ENCODE measurements around the gene TPRG1L.

Gene TPRG1L

GRCh38 chr1:3668585-3669300, 43.9 kb downstream of the TPRG1L start:
- Histone ChIP-seq H3K27me3 (ENCODE audit: control insufficient read depth in 1 of 2, insufficient read depth in 2 of 2, low read length in 2 of 2) (peaks cover 25 to 33% of the 10 kb centered on the region in 2 donors), H3K4me3 (ENCODE audit: low read length in 2 of 2) (no peak overlapping the region)

GRCh38 chr1:3669421-3669821, 44.6 kb downstream of the TPRG1L start:
- Histone ChIP-seq H3K4me1 (ENCODE audit: control insufficient read depth, insufficient read depth, low read length) (peaks cover 3% of the 10 kb centered on the region), H3K9ac (ENCODE audit: low read length in 2 of 2) (no peak overlapping the region), H3K4me3 (ENCODE audit: low read length in 2 of 2) (no peak overlapping the region), H3K9me3 (ENCODE audit: control insufficient read depth in 2 of 2, low read length in 2 of 2) (no peaks in the 10 kb centered on the region), H3K27me3 (ENCODE audit: control insufficient read depth in 1 of 2, insufficient read depth in 2 of 2, low read length in 2 of 2) (peaks cover 31 to 38% of the 10 kb centered on the region in 2 donors), H3K27ac (ENCODE audit: low read length) (no peak overlapping the region), H3K36me3 (ENCODE audit: control insufficient read depth in 2 of 2, insufficient read depth in 2 of 2, low read length in 2 of 2) (no peaks in the 10 kb centered on the region)

More at GRCh38 chr1:3668585-3669300, 43.9 kb downstream of the TPRG1L start:
- Histone ChIP-seq H3K9me3 (ENCODE audit: control insufficient read depth in 2 of 2, low read length in 2 of 2) (no peaks in the 10 kb centered on the region), H3K4me1 (ENCODE audit: control insufficient read depth, insufficient read depth, low read length) (peaks cover 3% of the 10 kb centered on the region), H3K27ac (ENCODE audit: low read length) (no peak overlapping the region), H3K9ac (ENCODE audit: low read length in 2 of 2) (no peak overlapping the region), H3K36me3 (ENCODE audit: control insufficient read depth in 2 of 2, insufficient read depth in 2 of 2, low read length in 2 of 2) (no peaks in the 10 kb centered on the region)

- H3K27me3 ChIP-seq (ENCODE audit: control insufficient read depth in 1 of 2, insufficient read depth in 2 of 2, low read length in 2 of 2), result peaks cover 32 to 39% of the 10 kb centered on the region in 2 donors
- H3K4me1 ChIP-seq (ENCODE audit: control insufficient read depth, insufficient read depth, low read length), result peaks cover 3% of the 10 kb centered on the region
- H3K36me3 ChIP-seq (ENCODE audit: control insufficient read depth in 2 of 2, insufficient read depth in 2 of 2, low read length in 2 of 2), result no peaks in the 10 kb centered on the region
- no peaks in the 10 kb centered on the region for H3K9me3 ChIP-seq (ENCODE audit: control insufficient read depth in 2 of 2, low read length in 2 of 2)
- no peak overlapping the region for H3K4me3 ChIP-seq (ENCODE audit: low read length in 2 of 2)
- no peak overlapping the region for H3K9ac ChIP-seq (ENCODE audit: low read length in 2 of 2)
- H3K27ac ChIP-seq (ENCODE audit: low read length), result no peak overlapping the region
These were observed 45.2 kb downstream of the TPRG1L start for GRCh38 chr1:3669971-3670431.

- Histone ChIP-seq H3K27me3 (ENCODE audit: control insufficient read depth in 1 of 2, insufficient read depth in 2 of 2, low read length in 2 of 2) (peaks cover 32 to 39% of the 10 kb centered on the region in 2 donors), H3K9me3 (ENCODE audit: control insufficient read depth in 2 of 2, low read length in 2 of 2) (no peaks in the 10 kb centered on the region), H3K4me1 (ENCODE audit: control insufficient read depth, insufficient read depth, low read length) (peaks cover 3% of the 10 kb centered on the region), H3K9ac (ENCODE audit: low read length in 2 of 2) (no peak overlapping the region), H3K27ac (ENCODE audit: low read length) (no peak overlapping the region), H3K36me3 (ENCODE audit: control insufficient read depth in 2 of 2, insufficient read depth in 2 of 2, low read length in 2 of 2) (no peaks in the 10 kb centered on the region), H3K4me3 (ENCODE audit: low read length in 2 of 2) (no peak overlapping the region)
These were observed 46.0 kb downstream of the TPRG1L start for GRCh38 chr1:3670823-3671265.

- Histone ChIP-seq H3K4me1 (ENCODE audit: control insufficient read depth, insufficient read depth, low read length) (peaks cover 3% of the 10 kb centered on the region), H3K36me3 (ENCODE audit: control insufficient read depth in 2 of 2, insufficient read depth in 2 of 2, low read length in 2 of 2) (no peaks in the 10 kb centered on the region), H3K4me3 (ENCODE audit: low read length in 2 of 2) (no peak overlapping the region), H3K9me3 (ENCODE audit: control insufficient read depth in 2 of 2, low read length in 2 of 2) (no peaks in the 10 kb centered on the region), H3K27me3 (ENCODE audit: control insufficient read depth in 1 of 2, insufficient read depth in 2 of 2, low read length in 2 of 2) (peaks cover 32 to 39% of the 10 kb centered on the region in 2 donors), H3K9ac (ENCODE audit: low read length in 2 of 2) (no peak overlapping the region), H3K27ac (ENCODE audit: low read length) (no peak overlapping the region)
These were observed 46.8 kb downstream of the TPRG1L start for GRCh38 chr1:3671371-3672180.

- Histone ChIP-seq H3K27ac (ENCODE audit: low read length) (no peak overlapping the region), H3K4me1 (ENCODE audit: control insufficient read depth, insufficient read depth, low read length) (peaks cover 3% of the 10 kb centered on the region), H3K27me3 (ENCODE audit: control insufficient read depth in 1 of 2, insufficient read depth in 2 of 2, low read length in 2 of 2) (peaks cover 32 to 39% of the 10 kb centered on the region in 2 donors), H3K9me3 (ENCODE audit: control insufficient read depth in 2 of 2, low read length in 2 of 2) (no peaks in the 10 kb centered on the region), H3K9ac (ENCODE audit: low read length in 2 of 2) (no peak overlapping the region), H3K36me3 (ENCODE audit: control insufficient read depth in 2 of 2, insufficient read depth in 2 of 2, low read length in 2 of 2) (no peaks in the 10 kb centered on the region), H3K4me3 (ENCODE audit: low read length in 2 of 2) (no peak overlapping the region)
These were observed 47.6 kb downstream of the TPRG1L start for GRCh38 chr1:3672231-3672970.

- H3K9me3 ChIP-seq (ENCODE audit: control insufficient read depth in 2 of 2, low read length in 2 of 2), result no peaks in the 10 kb centered on the region
- H3K4me3 ChIP-seq (ENCODE audit: low read length in 2 of 2), result no peak overlapping the region
- no peak overlapping the region for H3K9ac ChIP-seq (ENCODE audit: low read length in 2 of 2)
- no peaks in the 10 kb centered on the region for H3K36me3 ChIP-seq (ENCODE audit: control insufficient read depth in 2 of 2, insufficient read depth in 2 of 2, low read length in 2 of 2)
- peaks cover 3% of the 10 kb centered on the region for H3K4me1 ChIP-seq (ENCODE audit: control insufficient read depth, insufficient read depth, low read length)
- peaks cover 29 to 36% of the 10 kb centered on the region in 2 donors for H3K27me3 ChIP-seq (ENCODE audit: control insufficient read depth in 1 of 2, insufficient read depth in 2 of 2, low read length in 2 of 2)
- H3K27ac ChIP-seq (ENCODE audit: low read length), result no peak overlapping the region
These were observed 48.2 kb downstream of the TPRG1L start for GRCh38 chr1:3672971-3673361.

- H3K27ac ChIP-seq (ENCODE audit: low read length), result no peak overlapping the region
- H3K9ac ChIP-seq (ENCODE audit: low read length in 2 of 2), result no peak overlapping the region
- H3K4me3 ChIP-seq (ENCODE audit: low read length in 2 of 2), result no peak overlapping the region
- H3K27me3 ChIP-seq (ENCODE audit: control insufficient read depth in 1 of 2, insufficient read depth in 2 of 2, low read length in 2 of 2), result peaks cover 28 to 36% of the 10 kb centered on the region in 2 donors
- H3K36me3 ChIP-seq (ENCODE audit: control insufficient read depth in 2 of 2, insufficient read depth in 2 of 2, low read length in 2 of 2), result no peaks in the 10 kb centered on the region
- H3K4me1 ChIP-seq (ENCODE audit: control insufficient read depth, insufficient read depth, low read length), result peaks cover 3% of the 10 kb centered on the region
- no peaks in the 10 kb centered on the region for H3K9me3 ChIP-seq (ENCODE audit: control insufficient read depth in 2 of 2, low read length in 2 of 2)
These were observed 48.7 kb downstream of the TPRG1L start for GRCh38 chr1:3673381-3674099.

- H3K4me3 ChIP-seq (ENCODE audit: low read length in 2 of 2), result no peak overlapping the region
- no peaks in the 10 kb centered on the region for H3K36me3 ChIP-seq (ENCODE audit: control insufficient read depth in 2 of 2, insufficient read depth in 2 of 2, low read length in 2 of 2)
- no peaks in the 10 kb centered on the region for H3K4me1 ChIP-seq (ENCODE audit: control insufficient read depth, insufficient read depth, low read length)
- H3K9ac ChIP-seq (ENCODE audit: low read length in 2 of 2), result no peak overlapping the region
- H3K27me3 ChIP-seq (ENCODE audit: control insufficient read depth in 1 of 2, insufficient read depth in 2 of 2, low read length in 2 of 2), result peaks cover 22 to 40% of the 10 kb centered on the region in 2 donors
- no peaks in the 10 kb centered on the region for H3K9me3 ChIP-seq (ENCODE audit: control insufficient read depth in 2 of 2, low read length in 2 of 2)
- no peak overlapping the region for H3K27ac ChIP-seq (ENCODE audit: low read length)
These were observed 49.6 kb downstream of the TPRG1L start for GRCh38 chr1:3674100-3675094.
